NT2/D1 (cell line): ENCODE data around the gene F12.

Source experiments
- DNase-seq: peaks from one replicate; pipeline ENCODE4 v3.0.0-alpha.2; 2011; ENCODE audit warnings: low read depth, low spot score
- H3K27me3 ChIP-seq: 2 replicates; pipeline ENCODE4 v1.6.0; 2011; ENCODE audit warnings: mild to moderate bottlenecking; ENCODE audit not compliant: insufficient read length, insufficient read depth
- H3K36me3 ChIP-seq: 2 replicates; pipeline ENCODE4 v1.6.1; 2011; ENCODE audit warnings: mild to moderate bottlenecking, low read length, mixed read lengths; ENCODE audit not compliant: insufficient read depth, insufficient read length
- H3K4me1 ChIP-seq: 2 replicates; pipeline ENCODE4 v1.5.1; 2011; ENCODE audit not compliant: insufficient read depth, insufficient read length
- H3K4me3 ChIP-seq: 2 replicates; pipeline ENCODE4 v1.5.1; 2011; ENCODE audit warnings: low read depth; ENCODE audit not compliant: insufficient read length
- H3K9ac ChIP-seq: 2 replicates; pipeline ENCODE4 v1.6.0; 2011; ENCODE audit warnings: low read depth; ENCODE audit not compliant: insufficient read length
- H3K9me3 ChIP-seq: 2 replicates; pipeline ENCODE4 v1.5.1; 2011; ENCODE audit warnings: mild to moderate bottlenecking, low read length; ENCODE audit not compliant: insufficient read depth
- SUZ12 ChIP-seq: IDR thresholded peaks from 2 replicates; pipeline ENCODE4 v1.6.1; 2011; ENCODE audit not compliant: insufficient read length, insufficient read depth; ENCODE audit errors: extremely low read depth
- YY1 ChIP-seq: IDR thresholded peaks from 2 replicates; pipeline ENCODE4 v1.6.1; 2011; ENCODE audit not compliant: insufficient read length, insufficient read depth
- ZNF274 ChIP-seq: IDR thresholded peaks from 2 replicates; pipeline ENCODE4 v1.6.1; 2011; ENCODE audit warnings: mild to moderate bottlenecking, low read depth, low read length

F12 gene

DNA sequence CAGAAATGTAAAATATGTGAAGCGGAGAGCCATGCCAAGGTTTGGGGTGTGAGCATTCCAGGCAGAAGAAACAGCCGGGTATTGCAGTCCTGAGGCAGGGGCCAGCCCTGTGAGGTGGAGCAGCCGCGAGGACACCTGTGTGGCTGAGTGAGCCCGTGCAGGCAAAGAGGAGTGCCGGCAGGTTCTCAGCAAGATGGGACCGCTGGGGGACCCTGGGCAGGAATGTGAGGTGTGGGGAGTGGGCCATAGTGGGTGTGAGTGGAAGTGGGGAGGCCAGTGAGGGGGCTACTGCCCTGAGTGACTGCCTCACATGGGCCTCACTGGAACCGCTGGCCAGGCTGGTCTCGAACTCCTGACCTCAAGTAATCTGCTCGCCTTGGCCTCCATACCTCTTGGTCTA, 29.1 kb upstream of the F12 start:
- H3K9me3 ChIP-seq: no peaks in the 10 kb centered on the region
- no peak for DNase-seq
- no peaks in the 10 kb centered on the region for H3K27me3 ChIP-seq
- TF ChIP-seq ZNF274: no peak
- TF ChIP-seq SUZ12: no peak
- no peak for TF ChIP-seq YY1
- no peak overlapping the region for H3K9ac ChIP-seq
- peaks cover 84% of the 10 kb centered on the region for H3K36me3 ChIP-seq
- H3K4me1 ChIP-seq: peaks cover 15% of the 10 kb centered on the region
- no peak overlapping the region for H3K4me3 ChIP-seq

DNA sequence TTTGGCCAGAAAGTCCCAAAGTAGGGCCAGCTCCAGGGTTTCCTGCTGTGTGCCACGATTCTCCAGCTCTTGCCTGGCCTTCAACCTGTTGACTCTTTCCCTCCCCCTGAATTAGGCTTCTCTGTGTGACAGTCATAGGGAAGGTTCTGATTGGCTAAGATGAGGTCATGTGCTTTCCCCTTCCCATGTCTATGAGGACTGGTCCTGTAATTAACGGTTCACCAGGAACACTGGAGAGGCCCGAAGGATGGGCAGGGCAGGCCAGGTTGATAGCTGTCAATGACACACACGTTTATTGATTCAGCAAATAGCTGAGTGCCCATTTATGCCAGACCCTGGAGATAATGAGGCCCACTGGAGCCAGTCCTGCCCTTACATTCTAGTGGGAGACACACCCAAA, 28.3 kb upstream of the F12 start:
- H3K36me3 ChIP-seq: peaks cover 85% of the 10 kb centered on the region
- DNase-seq: no peak
- H3K4me1 ChIP-seq: peaks cover 15% of the 10 kb centered on the region
- TF ChIP-seq YY1: no peak
- no peak for TF ChIP-seq SUZ12
- no peak for TF ChIP-seq ZNF274
- no peaks in the 10 kb centered on the region for H3K27me3 ChIP-seq
- no peak overlapping the region for H3K4me3 ChIP-seq
- no peaks in the 10 kb centered on the region for H3K9me3 ChIP-seq
- no peak overlapping the region for H3K9ac ChIP-seq

DNA sequence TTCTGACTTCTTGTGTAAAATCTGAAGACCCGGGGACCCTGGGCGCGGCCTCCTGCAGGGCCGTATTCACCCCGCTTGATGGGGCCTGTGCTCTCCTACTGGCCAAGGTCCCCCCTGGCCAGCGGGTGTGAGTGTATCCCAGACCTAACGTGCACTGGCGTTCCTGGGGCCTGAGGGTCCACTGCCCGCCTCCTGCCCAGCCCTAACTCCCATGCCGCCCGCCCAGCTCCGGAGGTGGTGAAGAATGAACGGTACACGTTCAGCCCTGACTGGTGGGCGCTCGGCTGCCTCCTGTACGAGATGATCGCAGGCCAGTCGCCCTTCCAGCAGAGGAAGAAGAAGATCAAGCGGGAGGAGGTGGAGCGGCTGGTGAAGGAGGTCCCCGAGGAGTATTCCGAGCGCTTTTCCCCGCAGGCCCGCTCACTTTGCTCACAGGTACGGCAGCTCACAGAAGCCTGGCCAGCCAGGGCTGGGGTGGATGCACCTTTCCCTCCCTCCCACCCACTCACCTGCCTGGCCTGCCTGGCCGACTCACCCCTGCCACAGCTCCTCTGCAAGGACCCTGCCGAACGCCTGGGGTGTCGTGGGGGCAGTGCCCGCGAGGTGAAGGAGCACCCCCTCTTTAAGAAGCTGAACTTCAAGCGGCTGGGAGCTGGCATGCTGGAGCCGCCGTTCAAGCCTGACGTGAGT, 26.6 kb upstream of the F12 start:
- Histone ChIP-seq H3K4me3 (no peak overlapping the region), H3K4me1 (peaks cover 7% of the 10 kb centered on the region), H3K9me3 (no peaks in the 10 kb centered on the region), H3K36me3 (peaks cover 85% of the 10 kb centered on the region), H3K9ac (no peak overlapping the region), H3K27me3 (no peaks in the 10 kb centered on the region)
- DNase-seq: no peak
- no peak for TF ChIP-seq SUZ12
- no peak for TF ChIP-seq ZNF274
- no peak for TF ChIP-seq YY1

DNA sequence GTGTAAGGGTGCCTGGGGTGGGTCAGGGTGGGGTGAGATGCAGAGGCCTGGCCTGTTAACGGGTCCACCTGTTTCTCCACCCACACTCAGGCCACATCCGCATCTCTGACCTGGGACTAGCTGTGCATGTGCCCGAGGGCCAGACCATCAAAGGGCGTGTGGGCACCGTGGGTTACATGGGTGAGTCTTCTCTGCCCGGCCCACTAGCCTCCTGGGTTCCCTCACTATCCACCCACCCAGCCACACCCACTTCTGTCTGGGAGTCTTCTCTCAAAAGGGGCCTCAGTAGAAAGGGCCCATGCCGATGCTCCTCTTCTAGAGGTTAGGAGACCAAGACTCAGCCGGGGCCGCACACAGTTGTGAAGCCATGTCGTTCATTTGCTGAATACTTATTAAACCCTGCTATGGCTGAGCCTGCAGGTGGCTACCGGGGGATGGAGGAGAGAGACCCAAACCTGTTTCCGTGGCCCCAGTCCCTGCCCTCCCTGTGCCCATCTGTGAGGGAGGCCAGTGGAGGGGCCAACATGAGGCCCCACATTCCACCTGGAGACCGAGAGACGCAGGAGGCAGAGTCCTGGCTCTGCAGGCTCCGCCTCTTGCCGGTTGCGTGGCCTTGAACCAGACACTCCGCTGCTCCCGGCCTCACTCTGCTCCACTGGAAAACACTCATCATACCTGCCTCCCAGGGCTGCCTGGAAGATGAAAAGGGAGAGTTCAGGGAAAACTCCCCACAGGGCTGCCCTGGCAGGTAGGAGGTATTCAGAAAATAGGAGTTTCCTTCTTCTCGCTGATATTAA, 25.8 kb upstream of the F12 start:
- TF ChIP-seq ZNF274 (no peak), SUZ12 (no peak), YY1 (no peak)
- Histone ChIP-seq H3K4me1 (peaks cover 2% of the 10 kb centered on the region), H3K9ac (no peak overlapping the region), H3K27me3 (no peaks in the 10 kb centered on the region), H3K4me3 (no peak overlapping the region), H3K9me3 (no peaks in the 10 kb centered on the region), H3K36me3 (peaks cover 85% of the 10 kb centered on the region)
- DNase-seq: no peak

DNA sequence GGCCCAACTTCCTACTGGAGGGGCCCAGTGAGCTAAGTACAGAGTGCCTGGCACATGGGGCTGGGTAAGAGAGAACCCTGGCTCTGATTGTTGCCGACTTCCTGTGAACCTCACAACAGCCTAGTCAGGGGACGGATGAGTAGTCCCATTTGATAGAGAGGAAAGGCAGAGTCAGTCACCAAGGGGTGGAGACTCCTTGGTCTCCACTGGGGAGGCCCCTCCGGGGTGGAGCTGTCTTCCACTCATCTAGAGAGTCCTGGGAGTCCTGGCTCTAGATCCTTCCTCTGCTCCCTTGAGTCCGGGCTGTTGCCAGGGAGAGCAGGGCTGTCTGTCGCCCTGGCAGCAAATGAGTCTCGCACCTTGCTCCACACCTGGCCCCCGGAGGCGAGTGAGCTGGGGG, 25.1 kb upstream of the F12 start:
- no peaks in the 10 kb centered on the region for H3K9me3 ChIP-seq
- peaks cover 88% of the 10 kb centered on the region for H3K36me3 ChIP-seq
- peaks cover 4% of the 10 kb centered on the region for H3K4me1 ChIP-seq
- H3K9ac ChIP-seq: no peak overlapping the region
- no peak overlapping the region for H3K4me3 ChIP-seq
- DNase-seq: no peak
- TF ChIP-seq SUZ12 (no peak), ZNF274 (no peak)
- H3K27me3 ChIP-seq: no peaks in the 10 kb centered on the region

DNA sequence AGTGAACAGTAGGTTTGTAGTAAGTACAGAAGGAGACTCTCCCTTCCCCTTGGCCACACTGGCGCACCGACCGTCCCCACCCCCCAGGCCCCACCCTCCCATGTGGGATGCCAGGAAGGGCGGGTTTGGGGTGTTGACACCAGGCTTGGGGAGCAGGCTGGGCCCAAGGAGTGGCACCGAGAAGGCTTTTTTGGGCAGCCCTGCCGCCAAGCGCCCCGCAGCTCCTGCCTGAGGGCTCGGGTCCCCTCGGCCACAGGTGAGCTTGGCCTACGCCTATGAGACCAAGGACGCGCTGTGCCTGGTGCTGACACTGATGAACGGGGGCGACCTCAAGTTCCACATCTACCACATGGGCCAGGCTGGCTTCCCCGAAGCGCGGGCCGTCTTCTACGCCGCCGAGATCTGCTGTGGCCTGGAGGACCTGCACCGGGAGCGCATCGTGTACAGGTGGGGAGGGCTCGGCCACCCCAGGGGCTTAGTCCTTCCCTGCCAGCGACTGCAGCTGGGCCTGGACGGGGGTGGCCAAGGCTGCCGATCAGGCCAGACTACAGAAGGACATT, 24.4 kb upstream of the F12 start:
- TF ChIP-seq SUZ12: no peak
- TF ChIP-seq YY1: no peak
- TF ChIP-seq ZNF274: no peak
- Histone ChIP-seq H3K9ac (no peak overlapping the region), H3K27me3 (no peaks in the 10 kb centered on the region), H3K4me3 (no peak overlapping the region), H3K4me1 (peaks cover 11% of the 10 kb centered on the region), H3K36me3 (peaks cover 89% of the 10 kb centered on the region), H3K9me3 (no peaks in the 10 kb centered on the region)
- no peak for DNase-seq
